IPS-NIHi7 (cell line): ENCODE data around the gene ZNF337.

Source experiments
- DNase-seq: peaks from one replicate; pipeline ENCODE4 v3.0.0; 2012; ENCODE audit warnings: mixed read lengths; ENCODE audit errors: extremely low spot score

The ZNF337 gene

GRCh38 chr20:25629816-25630499 is 66.7 kb downstream of the ZNF337 start:
- DNase-seq, result no peak

DNA sequence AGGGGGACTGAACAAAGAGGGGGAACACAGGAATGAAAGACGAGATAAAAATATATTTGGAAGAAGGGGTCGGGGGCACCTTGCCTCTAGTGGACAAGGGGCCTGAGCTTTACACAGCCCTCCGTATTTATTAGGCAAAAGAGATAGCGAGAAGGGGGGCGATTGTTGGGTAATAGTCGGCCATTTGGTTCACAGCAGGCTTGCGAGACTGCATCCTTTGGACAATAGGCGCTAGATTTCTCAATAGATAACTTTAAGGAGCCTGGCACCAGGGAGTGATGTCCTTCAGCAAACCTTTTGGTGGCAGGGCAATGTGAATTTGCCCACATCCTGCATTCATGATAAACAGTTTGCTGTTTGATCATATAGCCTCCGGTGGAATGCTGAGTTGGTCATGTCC is 69.9 kb downstream of the ZNF337 start:
- DNase-seq, result no peak

DNA sequence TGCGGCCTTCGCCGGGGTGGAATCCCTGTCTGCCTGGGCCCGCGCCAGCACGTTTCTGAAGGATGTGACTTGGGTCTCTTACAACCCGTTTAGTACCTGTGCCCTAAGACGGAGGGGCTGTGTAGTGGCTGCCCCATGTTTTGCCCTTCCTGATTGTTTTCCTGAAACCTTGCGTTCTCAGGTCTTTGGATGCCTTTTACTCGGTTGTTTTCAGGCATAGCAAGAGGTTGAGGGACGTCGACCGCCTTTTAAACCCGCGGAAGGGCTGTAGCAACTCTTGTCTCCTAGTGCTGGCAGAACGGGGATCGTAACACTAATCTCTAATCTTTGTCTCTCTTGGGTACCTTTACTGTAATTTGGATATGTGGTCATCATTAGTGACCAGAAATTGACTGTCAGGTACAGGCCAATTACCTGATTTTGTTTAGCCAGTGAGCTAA is 72.1 kb downstream of the ZNF337 start:
- no peak for DNase-seq
